Common myeloid progenitor, CD34-positive (primary cell): ENCODE results near the gene AFF3.

ENCODE experiments used
- CTCF ChIA-PET: fragments of 350-600 bp; sonication (Branson Sonifier 250); formaldehyde crosslinking; loops from one replicate; lab custom pipeline; 2021; ENCODE audit warnings: antibody characterized with exemption; lab: Charles Lee
- POLR2A ChIA-PET: fragments of 350-600 bp; sonication (Branson Sonifier 250); formaldehyde crosslinking; loops from one replicate; lab custom pipeline; 2021; ENCODE audit warnings: antibody characterized with exemption; lab: Charles Lee
- DNase-seq, 3 donors: peaks; one replicate each; pipeline versions ENCODE4 v3.0.0 to v3.0.0-alpha.2; 2013
- H3K27ac ChIP-seq, 2 experiments: 1 replicate in 1 of 2; 2 replicates in 1 of 2; pipeline ENCODE4 v1.7.0; 2013; ENCODE audit warnings: inconsistent platforms in 2 of 2, low read length in 2 of 2, mild to moderate bottlenecking in 2 of 2, low read depth in 1 of 2, moderate library complexity in 1 of 2; ENCODE audit not compliant: severe bottlenecking in 2 of 2, insufficient read depth in 1 of 2, poor library complexity in 1 of 2
- H3K27me3 ChIP-seq, 5 experiments: replicated peaks in 2 of 5; 1 replicate in 3 of 5; 2 replicates in 2 of 5; pipeline versions ENCODE4 v1.6.1 to v1.7.0; 2013; ENCODE audit warnings: low read length in 4 of 5, mild to moderate bottlenecking in 2 of 5, moderate library complexity in 2 of 5, inconsistent platforms in 1 of 5; ENCODE audit not compliant: insufficient read depth in 5 of 5, control insufficient read depth in 4 of 5
- H3K36me3 ChIP-seq, 4 experiments: 1 replicate in 2 of 4; 2 replicates in 2 of 4; pipeline versions ENCODE4 v1.6.1 to v1.7.0; 2013; ENCODE audit warnings: low read length in 3 of 4, control low read depth in 1 of 4, mild to moderate bottlenecking in 1 of 4; ENCODE audit not compliant: control insufficient read depth in 4 of 4, insufficient read depth in 4 of 4
- H3K4me1 ChIP-seq, 4 experiments: 1 replicate in 3 of 4; 2 replicates in 1 of 4; pipeline versions ENCODE4 v1.6.1 to v1.7.1; 2013; ENCODE audit warnings: low read length in 3 of 4, mild to moderate bottlenecking in 3 of 4, control low read depth in 1 of 4, inconsistent platforms in 1 of 4, moderate library complexity in 1 of 4; ENCODE audit not compliant: control insufficient read depth in 4 of 4, insufficient read depth in 4 of 4; ENCODE audit errors: control extremely low read depth in 1 of 4
- H3K4me3 ChIP-seq, 7 experiments: 1 replicate in 4 of 7; 2 replicates in 3 of 7; pipeline versions ENCODE4 v1.5.1 to v1.7.0; 2013; ENCODE audit warnings: mild to moderate bottlenecking in 7 of 7, low read length in 6 of 7, moderate library complexity in 6 of 7, inconsistent platforms in 2 of 7, low read depth in 2 of 7, control low read depth in 1 of 7; ENCODE audit not compliant: insufficient read depth in 4 of 7, control insufficient read depth in 1 of 7; ENCODE audit errors: extremely low read depth in 1 of 7
- H3K9me3 ChIP-seq, 5 experiments: 1 replicate in 4 of 5; 2 replicates in 1 of 5; pipeline versions ENCODE4 v1.6.1 to v1.7.1; 2013; ENCODE audit warnings: low read length in 4 of 5, mild to moderate bottlenecking in 2 of 5, inconsistent platforms in 1 of 5, low read depth in 1 of 5, moderate library complexity in 1 of 5; ENCODE audit not compliant: control insufficient read depth in 4 of 5, insufficient read depth in 2 of 5; ENCODE audit errors: control extremely low read depth in 1 of 5
- WGBS: methylation state at CpG from one replicate; pipeline ENCODE4 v1.1.5; 2013; ENCODE audit not compliant: insufficient coverage; 5-methylcytosine and 5-hydroxymethylcytosine counted together

AFF3 gene

GRCh38 chr2:99600981-99601651 is 541.3 kb downstream of the AFF3 start:
- Histone ChIP-seq H3K27me3 (no peaks in the 10 kb centered on the region), H3K9me3 (no peaks in the 10 kb centered on the region), H3K36me3 (peaks cover 0 to 3% (median 1%) of the 10 kb centered on the region in 4 experiments), H3K4me1 (no peaks in the 10 kb centered on the region), H3K27ac (no peak overlapping the region), H3K4me3 (no peak overlapping the region)
- CTCF ChIA-PET, result no interaction called here
- POLR2A ChIA-PET, result no interaction called here
- no peak for DNase-seq
- 94% methylated on average over 18 of the region's 20 CpGs for WGBS

DNA sequence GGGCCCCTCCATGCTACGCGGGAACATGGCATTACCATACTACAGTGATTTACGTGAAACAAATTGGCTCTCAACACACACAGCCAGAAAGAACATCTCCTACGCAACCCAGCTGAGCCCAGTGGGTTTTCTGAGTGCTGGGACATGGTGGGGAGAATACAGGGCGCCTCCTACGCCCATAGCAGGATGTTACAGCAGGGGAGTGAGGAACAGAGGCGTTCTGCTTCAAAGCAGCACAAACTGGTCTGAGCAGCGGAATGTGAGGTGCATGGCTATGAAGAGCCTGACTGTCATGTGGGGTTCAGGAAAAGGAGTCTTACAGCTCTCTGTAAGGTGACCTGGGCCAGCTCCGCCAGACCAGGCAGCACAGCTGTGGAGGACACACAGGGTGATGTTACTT is 543.9 kb downstream of the AFF3 start:
- no peak overlapping the region for H3K4me3 ChIP-seq
- no peak overlapping the region for H3K27ac ChIP-seq
- H3K27me3 ChIP-seq, result no peaks in the 10 kb centered on the region
- no peaks in the 10 kb centered on the region for H3K9me3 ChIP-seq
- 96% methylated on average over 5 of the region's 9 CpGs for WGBS
- H3K36me3 ChIP-seq, result peaks cover 0 to 7% (median 1%) of the 10 kb centered on the region in 4 experiments
- DNase-seq, result no peak
- ChIA-PET POLR2A (no interaction called here), CTCF (no interaction called here)
- H3K4me1 ChIP-seq, result no peaks in the 10 kb centered on the region

DNA sequence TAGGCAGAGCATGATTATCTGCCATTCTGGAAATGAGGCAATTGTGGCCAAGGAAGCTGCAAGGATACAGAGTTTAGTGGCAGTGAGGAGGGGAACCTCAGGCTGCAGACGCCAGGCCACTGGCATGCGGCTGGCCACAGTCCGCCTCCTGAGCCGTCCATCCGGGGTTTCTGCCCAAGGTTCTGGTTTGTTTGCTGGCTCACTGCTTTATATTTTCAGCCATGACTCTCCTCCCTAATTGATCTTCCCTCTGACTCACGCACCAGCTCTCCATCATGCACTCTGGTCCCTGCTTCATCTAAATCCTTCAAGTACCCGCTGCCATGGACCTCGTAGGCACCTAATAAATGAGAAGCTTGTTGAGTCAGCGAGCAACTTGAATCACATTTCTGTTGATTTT is 544.8 kb downstream of the AFF3 start:
- ChIA-PET CTCF (no interaction called here), POLR2A (no interaction called here)
- no peaks in the 10 kb centered on the region for H3K27me3 ChIP-seq
- no peaks in the 10 kb centered on the region for H3K4me1 ChIP-seq
- no peak overlapping the region for H3K27ac ChIP-seq
- H3K9me3 ChIP-seq, result no peaks in the 10 kb centered on the region
- 98% methylated on average over 9 of the region's 9 CpGs for WGBS
- no peak overlapping the region for H3K4me3 ChIP-seq
- no peak for DNase-seq
- peaks cover 0 to 11% (median 1%) of the 10 kb centered on the region in 4 experiments for H3K36me3 ChIP-seq

GRCh38 chr2:99595373-99595772 is 547.0 kb downstream of the AFF3 start:
- DNase-seq, result no peak
- ChIA-PET POLR2A (no interaction called here), CTCF (no interaction called here)
- Histone ChIP-seq H3K27me3 (no peaks in the 10 kb centered on the region), H3K36me3 (peaks cover 0 to 11% (median 5%) of the 10 kb centered on the region in 4 experiments), H3K9me3 (no peaks in the 10 kb centered on the region), H3K4me1 (no peaks in the 10 kb centered on the region), H3K27ac (no peak overlapping the region), H3K4me3 (no peak overlapping the region)
- 95% methylated on average over 3 of the region's 3 CpGs for WGBS

- no peaks in the 10 kb centered on the region for H3K9me3 ChIP-seq
- no peak overlapping the region for H3K4me3 ChIP-seq
- no peaks in the 10 kb centered on the region for H3K4me1 ChIP-seq
- ChIA-PET CTCF (no interaction called here), POLR2A (no interaction called here)
- H3K27ac ChIP-seq, result no peak overlapping the region
- DNase-seq, result no peak
- peaks cover 0 to 11% (median 5%) of the 10 kb centered on the region in 4 experiments for H3K36me3 ChIP-seq
- WGBS, result 96% methylated on average over 53 of the region's 54 CpGs
- no peaks in the 10 kb centered on the region for H3K27me3 ChIP-seq
These were observed 548.5 kb downstream of the AFF3 start for GRCh38 chr2:99593692-99594427.

DNA sequence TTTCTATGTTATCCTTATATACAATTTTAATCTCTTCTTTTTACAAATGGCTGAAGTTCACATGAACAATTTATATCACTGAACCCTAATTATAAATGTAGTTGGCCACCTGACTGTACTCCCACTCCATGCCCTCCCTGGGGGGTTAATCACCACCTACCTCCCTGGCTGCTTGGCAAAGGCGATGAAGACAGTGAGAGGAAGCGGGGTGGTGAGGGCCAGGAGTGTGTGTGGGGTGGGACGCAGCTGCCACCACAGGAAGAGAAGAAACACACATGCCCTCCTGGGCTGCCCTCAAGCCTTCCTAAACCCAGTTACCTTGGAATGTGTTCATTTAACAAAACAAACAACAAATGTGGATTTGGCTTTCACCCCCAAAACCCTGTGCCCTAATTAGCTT is 565.6 kb downstream of the AFF3 start:
- Histone ChIP-seq H3K4me3 (no peak overlapping the region), H3K9me3 (no peaks in the 10 kb centered on the region), H3K4me1 (peaks cover 0 to 5% (median 2%) of the 10 kb centered on the region in 4 experiments), H3K27ac (no peak overlapping the region), H3K27me3 (no peaks in the 10 kb centered on the region), H3K36me3 (peaks cover 0 to 16% (median 6%) of the 10 kb centered on the region in 4 experiments)
- ChIA-PET POLR2A (no interaction called here), CTCF (interaction anchor here (0.6 kb wide), 1 partner anchor 212 kb away, joined by 3 read pairs; no protein-coding TSS in a partner anchor)
- no CpG with 5 or more reads among the region's 3 CpGs for WGBS
- peak in 2 of 3 donors; percentile 12 to 27 for DNase-seq

- no peaks in the 10 kb centered on the region for H3K27me3 ChIP-seq
These were observed 568.6 kb downstream of the AFF3 start for GRCh38 chr2:99573634-99574251.

More at GRCh38 chr2:99573634-99574251, 568.6 kb downstream of the AFF3 start:
- no peak overlapping the region for H3K4me3 ChIP-seq
- POLR2A ChIA-PET, result no interaction called here
- no peak overlapping the region for H3K27ac ChIP-seq
- 98% methylated on average over 7 of the region's 11 CpGs for WGBS
- no peak for DNase-seq
- no peaks in the 10 kb centered on the region for H3K9me3 ChIP-seq
- CTCF ChIA-PET, result interaction anchor here (0.6 kb wide), 1 partner anchor 47 kb away, joined by 3 read pairs; no protein-coding TSS in a partner anchor
- H3K4me1 ChIP-seq, result peaks cover 0 to 5% (median 2%) of the 10 kb centered on the region in 4 experiments
- H3K36me3 ChIP-seq, result peaks cover 0 to 18% (median 7%) of the 10 kb centered on the region in 4 experiments
